B cell (primary cell): Measurements from ENCODE around the gene STK40. TPM values are rescaled to one million over a fixed set of nuclear protein-coding genes. Genes with fewer than 3 reads are reported as not detected.

Experiments
- ATAC-seq: fragments of 200-7000 bp; cut with Tn5 transposase; one replicate; pipeline ENCODE4 v1.10.0; 2021; ENCODE audit warnings: low read depth, mild to moderate bottlenecking, moderate number of reproducible peaks, moderate library complexity
- CTCF ChIA-PET: fragments of 350-600 bp; sonication (Branson Sonifier 250); formaldehyde crosslinking; loops from one replicate; lab custom pipeline; 2021; ENCODE audit warnings: antibody characterized with exemption, inconsistent platforms; lab: Charles Lee
- POLR2A ChIA-PET: fragments of 350-600 bp; sonication (Branson Sonifier 250); formaldehyde crosslinking; loops from one replicate; lab custom pipeline; 2021; ENCODE audit warnings: antibody characterized with exemption; lab: Charles Lee
- DNase-seq: peaks from one replicate; pipeline ENCODE4 v3.0.0; 2013
- H2AFZ ChIP-seq: 2 replicates; pipeline ENCODE4 v1.6.1; 2012; ENCODE audit warnings: mild to moderate bottlenecking, low read depth, low read length; ENCODE audit not compliant: insufficient read depth, poor library complexity, severe bottlenecking
- H3K27ac ChIP-seq, 2 donors: 1 replicate in 1 of 2; 2 replicates in 1 of 2; pipeline ENCODE4 v1.5.1; 2012 to 2013; ENCODE audit warnings: low read length in 2 of 2, mild to moderate bottlenecking in 2 of 2, moderate library complexity in 1 of 2
- H3K27me3 ChIP-seq, 4 experiments: fragments of 200-600 bp in 1 of 4; sonication (generic) in 1 of 4; replicated peaks in 1 of 4; 1 replicate in 2 of 4; 2 replicates in 2 of 4; pipeline versions ENCODE4 v1.6.1 to v1.7.0; 2013 to 2016; ENCODE audit warnings: low read length in 3 of 4, mild to moderate bottlenecking in 2 of 4, mixed read lengths in 1 of 4, moderate library complexity in 1 of 4; ENCODE audit not compliant: insufficient read depth in 4 of 4, control insufficient read depth in 3 of 4; ENCODE audit errors: control extremely low read depth in 1 of 4
- H3K36me3 ChIP-seq, 2 experiments: replicated peaks in 1 of 2; 1 replicate in 1 of 2; 2 replicates in 1 of 2; pipeline versions ENCODE4 v1.6.1 to v1.7.1; 2013; ENCODE audit warnings: low read length in 1 of 2; ENCODE audit not compliant: insufficient read depth in 2 of 2, control insufficient read depth in 1 of 2; ENCODE audit errors: control extremely low read depth in 1 of 2, extremely low read depth in 1 of 2
- H3K4me1 ChIP-seq, 2 donors: fragments of 200-600 bp in 1 of 2; sonication (generic) in 1 of 2; 1 replicate in 1 of 2; 2 replicates in 1 of 2; pipeline versions ENCODE4 v1.5.1 to v1.6.1; 2013 to 2017; ENCODE audit warnings: low read length in 2 of 2; ENCODE audit not compliant: control insufficient read depth in 2 of 2, insufficient read depth in 2 of 2
- H3K4me2 ChIP-seq: replicated peaks from 2 replicates; pipeline ENCODE3; 2012; ENCODE audit warnings: mild to moderate bottlenecking, low read depth, low read length; ENCODE audit not compliant: poor library complexity, severe bottlenecking
- H3K4me3 ChIP-seq, 5 experiments: fragments of 200-600 bp in 1 of 5; sonication (generic) in 1 of 5; 1 replicate in 3 of 5; 2 replicates in 2 of 5; pipeline versions ENCODE4 v1.5.1 to v1.7.0; 2011 to 2016; ENCODE audit warnings: low read length in 4 of 5, mild to moderate bottlenecking in 4 of 5, low read depth in 2 of 5, control low read depth in 1 of 5, moderate library complexity in 1 of 5; ENCODE audit not compliant: insufficient read depth in 1 of 5; ENCODE audit errors: control extremely low read depth in 1 of 5, extremely low read depth in 1 of 5
- H3K79me2 ChIP-seq: fragments of 200-600 bp; sonication (generic); one replicate; pipeline ENCODE4 v1.6.0; 2016; ENCODE audit warnings: low read length; ENCODE audit not compliant: control insufficient read depth, insufficient read depth
- H3K9ac ChIP-seq: fragments of 200-600 bp; sonication (generic); 2 replicates; pipeline ENCODE4 v1.6.1; 2017; ENCODE audit warnings: mild to moderate bottlenecking, low read length, moderate library complexity
- H3K9me3 ChIP-seq, 3 donors: one replicate each; pipeline versions ENCODE4 v1.6.1 to v1.7.1; 2013; ENCODE audit warnings: low read length in 2 of 3; ENCODE audit not compliant: control insufficient read depth in 2 of 3, insufficient read depth in 1 of 3; ENCODE audit errors: control extremely low read depth in 1 of 3
- H4K20me1 ChIP-seq: 2 replicates; pipeline ENCODE4 v1.6.0; 2012; ENCODE audit warnings: mild to moderate bottlenecking, low read length; ENCODE audit not compliant: insufficient read depth, control insufficient read depth, poor library complexity, severe bottlenecking
- H3K27ac Mint-ChIP-seq: one replicate; pipeline ENCODE4 v1.8.0; 2021; ENCODE audit warnings: mixed read lengths
- H3K27me3 Mint-ChIP-seq: one replicate; pipeline ENCODE4 v1.8.0; 2021; ENCODE audit warnings: mixed read lengths
- H3K4me1 Mint-ChIP-seq: one replicate; pipeline ENCODE4 v1.8.0; 2021; ENCODE audit warnings: mixed read lengths
- H3K4me3 Mint-ChIP-seq: one replicate; pipeline ENCODE4 v1.8.0; 2021; ENCODE audit warnings: mixed read lengths
- H3K9me3 Mint-ChIP-seq: one replicate; pipeline ENCODE4 v1.8.0; 2022; ENCODE audit warnings: mixed read lengths; ENCODE audit not compliant: insufficient read depth
- CTCF ChIP-seq: fragments of 200-600 bp; IDR thresholded peaks from one replicate; pipeline ENCODE4 v1.8.0; 2022; ENCODE audit warnings: antibody characterized with exemption, mild to moderate bottlenecking
- EZH2 ChIP-seq: IDR thresholded peaks from 2 replicates; pipeline ENCODE4 v1.6.1; 2012; ENCODE audit warnings: borderline replicate concordance, low read depth, mild to moderate bottlenecking, moderate library complexity, low read length; ENCODE audit not compliant: insufficient read depth, poor library complexity, severe bottlenecking
- WGBS: methylation state at CpG from one replicate; pipeline ENCODE4 v1.1.5; 2013; ENCODE audit warnings: missing lambda C conversion rate; ENCODE audit not compliant: insufficient coverage; 5-methylcytosine and 5-hydroxymethylcytosine counted together
- intact Hi-C: fragments of 100-400 bp; cut with micrococcal nuclease; formaldehyde crosslinking; loops from one replicate; pipeline ENCODE4 v1.10.0; 2022
- polyA plus RNA-seq: library from polyadenylated mRNA; depleted of rRNA; stranded (reverse); fragments of >200 nt; gene quantifications from 2 replicates; pipeline ENCODE4 v1.2.3, GENCODE V29; 2012
- total RNA-seq, 2 donors: library from RNA; stranded (reverse); fragments of 120-200 nt in 1 of 2; gene quantifications; 1 replicate in 1 of 2; 2 replicates in 1 of 2; pipeline versions ENCODE4 v1.2.3 to v1.2.4, GENCODE V29; 2013 to 2022

Gene STK40
- total and polyA plus RNA-seq, 2 donors (not counting 1 experiment from before 2014, with no cell fraction given), result 53.1 to 69.1 TPM

DNA sequence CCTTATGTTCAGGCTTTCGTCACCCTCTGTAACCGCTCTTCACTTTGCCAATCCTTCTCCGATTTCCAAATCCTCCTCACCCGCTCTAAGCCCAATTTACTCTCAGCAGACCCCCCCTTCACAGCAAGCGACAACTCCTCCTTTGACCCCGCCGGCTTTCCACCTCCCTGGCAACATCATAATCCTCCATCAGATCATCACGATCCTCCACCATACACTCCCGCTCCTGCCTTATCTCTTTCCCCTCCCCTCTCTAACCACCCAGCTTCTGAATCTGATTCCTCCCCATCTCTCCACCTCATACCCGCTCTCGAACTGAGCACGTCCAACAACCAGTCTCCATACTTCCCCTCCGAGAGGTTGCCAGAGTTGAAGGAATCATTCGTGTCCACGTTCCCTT is 54.8 kb downstream of the STK40 start:
- intact Hi-C loops, result no loop called here
- Histone ChIP-seq H2AFZ (no peak overlapping the region), H3K4me3 (no peak overlapping the region), H3K9me3 (no peaks in the 10 kb centered on the region), H3K79me2 (no peaks in the 10 kb centered on the region), H3K27me3 (peaks cover 0 to 10% (median 2%) of the 10 kb centered on the region in 4 experiments), H3K36me3 (no peaks in the 10 kb centered on the region), H4K20me1 (no peaks in the 10 kb centered on the region), H3K27ac (no peak overlapping the region), H3K4me1 (no peaks in the 10 kb centered on the region), H3K9ac (no peak overlapping the region), H3K4me2 (no peak overlapping the region)
- Mint-ChIP-seq H3K4me1 (peaks cover 2% of the 10 kb centered on the region), H3K4me3 (no peak overlapping the region), H3K9me3 (no peaks in the 10 kb centered on the region), H3K27me3 (peaks cover 44% of the 10 kb centered on the region), H3K27ac (no peak overlapping the region)
- TF ChIP-seq CTCF (no peak), EZH2 (no peak)
- DNase-seq (no peak), ATAC-seq (no peak)
- POLR2A ChIA-PET, result no interaction called here
- WGBS, result 98% methylated on average over 15 of the region's 15 CpGs
- CTCF ChIA-PET, result interaction anchor here (1.3 kb wide), 1 partner anchor 38 kb away, joined by 3 read pairs; no protein-coding TSS in a partner anchor

DNA sequence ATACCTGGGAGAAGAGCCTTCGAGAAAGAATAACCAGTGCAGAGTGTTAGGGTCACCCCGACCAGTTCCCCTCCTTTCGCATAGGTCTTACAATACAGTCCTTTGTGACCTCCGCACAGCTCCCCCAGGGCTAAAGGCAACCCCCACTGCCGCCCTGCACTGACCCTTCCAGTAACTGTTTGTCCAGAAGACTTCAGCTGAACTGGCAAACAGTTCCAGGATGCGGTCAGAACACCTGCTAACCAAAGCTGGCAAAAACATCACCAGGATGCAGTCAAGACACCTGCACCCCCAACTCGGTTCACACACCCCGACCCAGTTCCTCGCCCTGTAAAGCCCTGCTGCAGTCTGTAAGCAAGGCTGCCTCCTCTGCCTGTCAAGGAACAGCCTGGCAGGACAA is 55.9 kb downstream of the STK40 start:
- Mint-ChIP-seq H3K27ac (no peak overlapping the region), H3K9me3 (no peaks in the 10 kb centered on the region)
- TF ChIP-seq CTCF (no peak), EZH2 (no peak)

More for the DNA sequence above, 55.9 kb downstream of the STK40 start:
- Histone ChIP-seq H3K27ac (no peak overlapping the region), H3K79me2 (no peaks in the 10 kb centered on the region), H2AFZ (no peak overlapping the region), H3K9me3 (no peaks in the 10 kb centered on the region), H3K4me3 (no peak overlapping the region), H3K27me3 (peaks cover 0 to 18% (median 5%) of the 10 kb centered on the region in 4 experiments), H3K9ac (no peak overlapping the region), H3K36me3 (no peaks in the 10 kb centered on the region), H4K20me1 (no peaks in the 10 kb centered on the region), H3K4me2 (no peak overlapping the region), H3K4me1 (no peaks in the 10 kb centered on the region)
- no peak overlapping the region for H3K4me3 Mint-ChIP-seq
- peaks cover 2% of the 10 kb centered on the region for H3K4me1 Mint-ChIP-seq
- ChIA-PET CTCF (no interaction called here), POLR2A (no interaction called here)
- ATAC-seq (no peak), DNase-seq (no peak)
- WGBS, result 87% methylated on average over 9 of the region's 9 CpGs
- peaks cover 48% of the 10 kb centered on the region for H3K27me3 Mint-ChIP-seq
- intact Hi-C loops, result no loop called here
